Stomach (tissue), 9 donors: ENCODE data around the gene SLC9A2. TPM values are rescaled to one million over a fixed set of nuclear protein-coding genes. Genes with fewer than 3 reads are reported as not detected.

Experiments
- DNase-seq, 2 donors: peaks; one replicate each; pipeline versions ENCODE4 v3.0.0 to v3.0.0-alpha.2; 2013 to 2019
- H3K27ac ChIP-seq, 5 donors: fragments of 200-600 bp in 4 of 5; sonication (generic) in 4 of 5; one replicate each; pipeline ENCODE4 v1.5.1; 2013 to 2019; ENCODE audit warnings: mild to moderate bottlenecking in 1 of 5, moderate library complexity in 1 of 5
- H3K27me3 ChIP-seq, 3 donors: fragments of 200-600 bp; sonication (generic); one replicate each; pipeline ENCODE4 v1.5.1; 2017 to 2019; ENCODE audit warnings: mixed run types in 1 of 3
- H3K36me3 ChIP-seq, 4 donors: fragments of 200-600 bp; sonication (generic); 1 replicate in 3 of 4; 2 replicates in 1 of 4; pipeline ENCODE4 v1.5.1; 2016 to 2019
- H3K4me1 ChIP-seq, 4 donors: fragments of 200-600 bp; sonication (generic); one replicate each; pipeline ENCODE4 v1.5.1; 2016 to 2019
- H3K4me3 ChIP-seq, 4 donors: fragments of 200-600 bp; sonication (generic) in 3 of 4; one replicate each; pipeline ENCODE4 v1.5.1; 2016 to 2019; ENCODE audit warnings: mild to moderate bottlenecking in 1 of 4
- H3K9me3 ChIP-seq, 4 donors: fragments of 200-600 bp; sonication (generic); one replicate each; pipeline ENCODE4 v1.5.1; 2016 to 2019
- EP300 ChIP-seq: sonication (generic); formaldehyde crosslinking; IDR thresholded peaks from one replicate; pipeline ENCODE4 v1.6.1; 2017; ENCODE audit warnings: antibody characterized with exemption
- POLR2A ChIP-seq, 4 donors: fragments of 450-650 bp; IDR thresholded peaks; one replicate each; pipeline ENCODE4 v1.6.1; 2016; ENCODE audit warnings: antibody characterized with exemption in 4 of 4, control low read depth in 2 of 4, mild to moderate bottlenecking in 1 of 4, moderate library complexity in 1 of 4
- POLR2AphosphoS5 ChIP-seq, 3 donors: sonication (generic); formaldehyde crosslinking; IDR thresholded peaks; one replicate each; pipeline ENCODE4 v1.6.1; 2016; ENCODE audit warnings: antibody characterized with exemption in 3 of 3
- WGBS, 5 donors: extraction: QIAGEN DNeasy Blood & Tissue Kit in 3 of 5; methylation state at CpG; one replicate each; pipeline versions ENCODE4 v1.1.5 to v1.1.7; 2013 to 2018; 5-methylcytosine and 5-hydroxymethylcytosine counted together
- intact Hi-C: fragments of 100-400 bp; cut with DNase I; formaldehyde crosslinking; loops from one replicate; pipeline ENCODE4 v1.15.1; 2023; ENCODE audit warnings: low total_unique reads
- polyA plus RNA-seq, 3 donors: library from polyadenylated mRNA; stranded (reverse); fragments of 200-250 nt; gene quantifications; one replicate each; pipeline ENCODE4 v1.2.3, GENCODE V29; 2013
- total RNA-seq, 5 donors: library from RNA; depleted of rRNA; stranded (reverse); fragments of >200 nt; gene quantifications; one replicate each; pipeline versions ENCODE4 v1.1.0 to v1.2.3, GENCODE V29; 2014 to 2016
- TF ChIP-seq, protein P1 (sequence below), 7 experiments: fragments of 450-650 bp in 4 of 7; fragments of 200-600 bp in 3 of 7; sonication (generic) in 3 of 7; IDR thresholded peaks; one replicate each; pipeline ENCODE4 v1.5.1; 2016 to 2019; ENCODE audit warnings: antibody characterized with exemption in 7 of 7, control low read depth in 2 of 7, mild to moderate bottlenecking in 1 of 7
- donor health status: healthy with polysubstance abuse.
- donor health status: Bipolar disorder and iron deficiency.
- donor health status: healthy.

Gene SLC9A2
- total and polyA plus RNA-seq, 8 donors = 2.4 to 79.9 (median 15.0) TPM

DNA sequence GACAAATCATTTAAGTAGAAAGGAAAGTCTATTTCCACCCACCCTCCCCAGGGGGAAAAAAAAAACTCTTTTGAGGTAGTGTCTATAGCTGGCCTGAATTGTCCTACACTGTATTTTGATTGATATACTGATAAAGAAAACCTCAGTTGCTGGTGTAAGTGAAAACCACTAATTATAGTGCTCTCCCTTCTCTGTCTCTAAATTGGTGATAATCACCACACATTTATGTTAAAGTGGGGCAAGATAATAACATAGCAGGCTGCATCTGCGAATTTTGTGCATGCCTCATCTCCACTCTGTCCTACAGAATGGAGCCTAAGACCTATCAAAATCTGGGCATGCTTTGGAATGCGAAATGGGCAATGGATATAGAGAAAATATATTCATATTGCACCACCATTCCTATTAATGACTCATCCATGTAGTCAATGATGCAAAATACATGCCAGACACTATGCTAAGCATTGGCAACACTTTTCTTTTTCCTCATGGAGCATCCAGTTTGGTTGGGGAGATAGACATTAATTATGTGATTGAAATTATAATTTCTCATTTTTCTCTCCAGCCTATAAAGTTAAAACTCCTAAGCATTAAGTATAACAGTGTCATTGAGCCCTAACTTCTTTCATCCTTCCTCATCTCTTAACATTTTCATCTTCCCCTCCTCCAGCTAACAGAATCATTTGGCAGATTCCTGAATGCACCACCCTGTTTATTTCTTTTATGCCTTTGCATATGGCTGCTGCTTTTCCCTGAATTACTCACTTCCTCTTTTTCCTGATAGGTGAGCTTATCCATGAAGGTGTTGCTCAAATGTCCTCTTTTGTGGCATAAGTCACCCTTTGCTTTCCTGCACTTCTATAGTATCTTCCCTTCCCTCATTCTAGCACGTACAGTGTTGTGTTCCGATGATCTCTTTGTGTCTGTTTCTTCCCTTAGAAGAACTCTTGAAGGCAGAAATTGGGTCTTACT, 58.2 kb downstream of the SLC9A2 start:
- Histone ChIP-seq H3K4me1 (no peaks in the 10 kb centered on the region), H3K36me3 (peaks cover 0 to 3% (median 0%) of the 10 kb centered on the region in 4 donors), H3K27ac (no peak overlapping the region), H3K9me3 (no peaks in the 10 kb centered on the region), H3K4me3 (no peak overlapping the region), H3K27me3 (no peaks in the 10 kb centered on the region)
- 76 to 90% (median 82%) methylated on average over 4 of the region's 4 CpGs for WGBS, 5 donors
- DNase-seq = no peak
- intact Hi-C loops = no loop called here
- TF ChIP-seq POLR2A (IDR thresholded peaks at IDR 0.05) (no peak), POLR2AphosphoS5 (IDR thresholded peaks at IDR 0.05) (no peak), EP300 (no peak)
- TF ChIP-seq, protein P1, sequence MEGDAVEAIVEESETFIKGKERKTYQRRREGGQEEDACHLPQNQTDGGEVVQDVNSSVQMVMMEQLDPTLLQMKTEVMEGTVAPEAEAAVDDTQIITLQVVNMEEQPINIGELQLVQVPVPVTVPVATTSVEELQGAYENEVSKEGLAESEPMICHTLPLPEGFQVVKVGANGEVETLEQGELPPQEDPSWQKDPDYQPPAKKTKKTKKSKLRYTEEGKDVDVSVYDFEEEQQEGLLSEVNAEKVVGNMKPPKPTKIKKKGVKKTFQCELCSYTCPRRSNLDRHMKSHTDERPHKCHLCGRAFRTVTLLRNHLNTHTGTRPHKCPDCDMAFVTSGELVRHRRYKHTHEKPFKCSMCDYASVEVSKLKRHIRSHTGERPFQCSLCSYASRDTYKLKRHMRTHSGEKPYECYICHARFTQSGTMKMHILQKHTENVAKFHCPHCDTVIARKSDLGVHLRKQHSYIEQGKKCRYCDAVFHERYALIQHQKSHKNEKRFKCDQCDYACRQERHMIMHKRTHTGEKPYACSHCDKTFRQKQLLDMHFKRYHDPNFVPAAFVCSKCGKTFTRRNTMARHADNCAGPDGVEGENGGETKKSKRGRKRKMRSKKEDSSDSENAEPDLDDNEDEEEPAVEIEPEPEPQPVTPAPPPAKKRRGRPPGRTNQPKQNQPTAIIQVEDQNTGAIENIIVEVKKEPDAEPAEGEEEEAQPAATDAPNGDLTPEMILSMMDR (IDR thresholded peaks at IDR 0.05) = no peak

DNA sequence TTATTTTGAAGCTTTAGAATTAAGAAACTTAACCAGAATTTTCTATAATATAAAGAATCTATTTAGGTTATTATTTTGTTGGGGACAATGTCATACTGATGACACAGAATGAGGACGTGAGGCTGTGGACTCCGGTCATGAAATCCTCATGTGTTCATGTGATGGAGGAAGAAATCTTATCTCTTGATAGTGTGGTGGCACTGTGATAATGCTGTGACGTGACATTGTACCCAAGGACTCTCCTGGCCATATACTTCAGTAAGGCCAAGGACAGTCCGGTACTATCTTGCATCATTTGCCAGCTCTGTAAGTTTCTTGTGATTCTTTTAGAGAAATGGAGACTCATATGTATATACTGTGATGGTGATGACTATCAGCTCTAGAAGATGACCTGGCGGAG, 59.1 kb downstream of the SLC9A2 start:
- Histone ChIP-seq H3K4me1 (no peaks in the 10 kb centered on the region), H3K27me3 (no peaks in the 10 kb centered on the region), H3K36me3 (peaks cover 0 to 3% (median 0%) of the 10 kb centered on the region in 4 donors), H3K27ac (no peak overlapping the region), H3K9me3 (no peaks in the 10 kb centered on the region), H3K4me3 (no peak overlapping the region)
- 75 to 88% (median 83%) methylated on average over 5 of the region's 5 CpGs for WGBS, 5 donors
- TF ChIP-seq, protein P1 (IDR thresholded peaks at IDR 0.05) = no peak
- no peak for TF ChIP-seq EP300
- no peak for TF ChIP-seq POLR2A (IDR thresholded peaks at IDR 0.05)
- no peak for TF ChIP-seq POLR2AphosphoS5 (IDR thresholded peaks at IDR 0.05)
- no peak for DNase-seq
- intact Hi-C loops = no loop called here

DNA sequence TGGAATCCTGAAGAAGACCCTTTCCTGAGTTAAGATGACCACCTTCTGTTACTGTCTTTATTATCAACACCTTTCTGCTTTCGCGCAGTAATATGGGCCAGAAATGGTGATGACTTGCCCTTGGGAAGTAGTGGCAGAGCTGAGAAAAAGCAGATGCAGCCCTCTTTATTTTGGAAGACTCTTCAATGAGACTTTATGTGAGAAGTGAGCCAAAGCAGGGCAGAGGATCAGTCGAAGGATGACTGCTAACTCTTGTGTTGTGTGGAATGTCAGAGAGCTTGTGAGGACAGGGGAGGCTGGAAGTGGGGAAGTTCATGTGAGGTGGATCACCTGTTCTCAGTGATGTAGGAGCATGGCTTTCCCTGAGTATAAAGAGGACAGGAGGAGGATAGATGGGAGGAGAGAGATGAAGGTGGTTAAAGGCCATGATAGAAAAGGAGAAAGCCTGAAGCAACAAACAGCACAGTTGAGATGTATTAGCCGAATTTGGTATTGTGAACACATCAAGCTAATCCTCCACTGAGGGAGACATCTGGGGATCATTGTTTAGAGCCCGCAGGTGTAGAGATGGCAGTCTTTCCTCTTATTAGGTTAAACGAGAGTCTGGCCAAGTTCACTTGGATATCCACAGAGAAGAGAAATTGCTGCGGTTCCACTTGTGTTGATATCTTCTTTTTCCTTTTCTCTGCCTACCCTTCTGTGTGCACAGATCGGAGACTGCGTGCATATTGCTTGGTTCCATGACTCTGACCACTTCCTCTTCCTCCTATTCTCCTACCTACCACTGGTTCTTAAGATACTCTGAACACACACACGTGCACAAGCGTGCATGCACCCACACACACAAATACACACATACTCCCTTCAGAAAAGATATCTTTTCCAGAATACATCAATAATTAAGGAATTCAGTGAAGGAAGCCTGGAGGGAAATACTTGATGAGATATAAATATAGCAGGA, 67.4 kb downstream of the SLC9A2 start:
- intact Hi-C loops = no loop called here
- no peak for TF ChIP-seq POLR2A (IDR thresholded peaks at IDR 0.05)
- no peak for TF ChIP-seq EP300
- TF ChIP-seq, protein P1 (IDR thresholded peaks at IDR 0.05) = no peak
- no peak for TF ChIP-seq POLR2AphosphoS5 (IDR thresholded peaks at IDR 0.05)
- peak in 1 of 2 donors; percentile 16 for DNase-seq
- H3K9me3 ChIP-seq = no peaks in the 10 kb centered on the region
- WGBS, 5 donors = 73 to 84% (median 79%) methylated on average over 11 of the region's 11 CpGs
- H3K27ac ChIP-seq = no peak overlapping the region
- H3K4me3 ChIP-seq = no peak overlapping the region
- no peaks in the 10 kb centered on the region for H3K27me3 ChIP-seq
- peaks cover 0 to 3% (median 0%) of the 10 kb centered on the region in 4 donors for H3K4me1 ChIP-seq
- peaks cover 0 to 36% (median 10%) of the 10 kb centered on the region in 4 donors for H3K36me3 ChIP-seq

- intact Hi-C loops = no loop called here
- no peak overlapping the region for H3K27ac ChIP-seq
- no peak for TF ChIP-seq POLR2AphosphoS5 (IDR thresholded peaks at IDR 0.05)
- TF ChIP-seq, protein P1 (IDR thresholded peaks at IDR 0.05) = no peak
- no peak for TF ChIP-seq POLR2A (IDR thresholded peaks at IDR 0.05)
- no peak for TF ChIP-seq EP300
- H3K36me3 ChIP-seq = peaks cover 0 to 38% (median 9%) of the 10 kb centered on the region in 4 donors
- no peak overlapping the region for H3K4me3 ChIP-seq
- H3K4me1 ChIP-seq = peaks cover 0 to 8% (median 0%) of the 10 kb centered on the region in 4 donors
- no peaks in the 10 kb centered on the region for H3K27me3 ChIP-seq
- WGBS, 5 donors = 50 to 81% (median 63%) methylated on average over 5 of the region's 5 CpGs
- H3K9me3 ChIP-seq = no peaks in the 10 kb centered on the region
- no peak for DNase-seq
These were observed 70.7 kb downstream of the SLC9A2 start for GRCh38 chr2:102690012-102690411.
